Common myeloid progenitor, CD34-positive (primary cell): ENCODE data around the gene TIGD3. TPM values are rescaled to one million over a fixed set of nuclear protein-coding genes. Genes with fewer than 3 reads are reported as not detected.

Experiments used
- CTCF ChIA-PET: fragments of 350-600 bp; sonication (Branson Sonifier 250); formaldehyde crosslinking; loops from one replicate; lab custom pipeline; 2021; ENCODE audit warnings: antibody characterized with exemption; lab: Charles Lee
- POLR2A ChIA-PET: fragments of 350-600 bp; sonication (Branson Sonifier 250); formaldehyde crosslinking; loops from one replicate; lab custom pipeline; 2021; ENCODE audit warnings: antibody characterized with exemption; lab: Charles Lee
- DNase-seq, 3 donors: peaks; one replicate each; pipeline versions ENCODE4 v3.0.0 to v3.0.0-alpha.2; 2013
- H3K27ac ChIP-seq, 2 experiments: 1 replicate in 1 of 2; 2 replicates in 1 of 2; pipeline ENCODE4 v1.7.0; 2013; ENCODE audit warnings: inconsistent platforms in 2 of 2, low read length in 2 of 2, mild to moderate bottlenecking in 2 of 2, low read depth in 1 of 2, moderate library complexity in 1 of 2; ENCODE audit not compliant: severe bottlenecking in 2 of 2, insufficient read depth in 1 of 2, poor library complexity in 1 of 2
- H3K27me3 ChIP-seq, 5 experiments: replicated peaks in 2 of 5; 1 replicate in 3 of 5; 2 replicates in 2 of 5; pipeline versions ENCODE4 v1.6.1 to v1.7.0; 2013; ENCODE audit warnings: low read length in 4 of 5, mild to moderate bottlenecking in 2 of 5, moderate library complexity in 2 of 5, inconsistent platforms in 1 of 5; ENCODE audit not compliant: insufficient read depth in 5 of 5, control insufficient read depth in 4 of 5
- H3K36me3 ChIP-seq, 4 experiments: 1 replicate in 2 of 4; 2 replicates in 2 of 4; pipeline versions ENCODE4 v1.6.1 to v1.7.0; 2013; ENCODE audit warnings: low read length in 3 of 4, control low read depth in 1 of 4, mild to moderate bottlenecking in 1 of 4; ENCODE audit not compliant: control insufficient read depth in 4 of 4, insufficient read depth in 4 of 4
- H3K4me1 ChIP-seq, 4 experiments: 1 replicate in 3 of 4; 2 replicates in 1 of 4; pipeline versions ENCODE4 v1.6.1 to v1.7.1; 2013; ENCODE audit warnings: low read length in 3 of 4, mild to moderate bottlenecking in 3 of 4, control low read depth in 1 of 4, inconsistent platforms in 1 of 4, moderate library complexity in 1 of 4; ENCODE audit not compliant: control insufficient read depth in 4 of 4, insufficient read depth in 4 of 4; ENCODE audit errors: control extremely low read depth in 1 of 4
- H3K4me3 ChIP-seq, 7 experiments: 1 replicate in 4 of 7; 2 replicates in 3 of 7; pipeline versions ENCODE4 v1.5.1 to v1.7.0; 2013; ENCODE audit warnings: mild to moderate bottlenecking in 7 of 7, low read length in 6 of 7, moderate library complexity in 6 of 7, inconsistent platforms in 2 of 7, low read depth in 2 of 7, control low read depth in 1 of 7; ENCODE audit not compliant: insufficient read depth in 4 of 7, control insufficient read depth in 1 of 7; ENCODE audit errors: extremely low read depth in 1 of 7
- H3K9me3 ChIP-seq, 5 experiments: 1 replicate in 4 of 5; 2 replicates in 1 of 5; pipeline versions ENCODE4 v1.6.1 to v1.7.1; 2013; ENCODE audit warnings: low read length in 4 of 5, mild to moderate bottlenecking in 2 of 5, inconsistent platforms in 1 of 5, low read depth in 1 of 5, moderate library complexity in 1 of 5; ENCODE audit not compliant: control insufficient read depth in 4 of 5, insufficient read depth in 2 of 5; ENCODE audit errors: control extremely low read depth in 1 of 5
- WGBS: methylation state at CpG from one replicate; pipeline ENCODE4 v1.1.5; 2013; ENCODE audit not compliant: insufficient coverage; 5-methylcytosine and 5-hydroxymethylcytosine counted together
- polyA plus RNA-seq: library from polyadenylated mRNA; unstranded; fragments of 120-200 nt; gene quantifications from one replicate; pipeline ENCODE4 v1.2.1, GENCODE V29; 2013

The TIGD3 gene
- 2.7 TPM for polyA plus RNA-seq

GRCh38 chr11:65354265-65355012 is at the start of gene TIGD3:
TIGD3 (plus strand) TSS chr11:65354751; CDS start chr11:65355809, 1,058 bp downstream.
- H3K27me3 ChIP-seq, result peaks cover 0 to 2% (median 0%) of the 10 kb centered on the region in 5 experiments
- H3K9me3 ChIP-seq, result no peaks in the 10 kb centered on the region
- H3K4me1 ChIP-seq, result peaks cover 0 to 25% (median 23%) of the 10 kb centered on the region in 4 experiments
- H3K4me3 ChIP-seq, result peak within 1 kb of the TSS; percentile 62 to 84 (median 68)
- peaks cover 5 to 34% (median 23%) of the 10 kb centered on the region in 4 experiments for H3K36me3 ChIP-seq
- POLR2A ChIA-PET, result interaction anchor here (0.7 to 1.0 kb wide), 3 partner anchors 71 to 146 kb away, joined by 3 to 4 read pairs (median 3); no protein-coding TSS in a partner anchor
- WGBS, result 0% methylated on average over 59 of the region's 79 CpGs
- no peak within 1 kb of the TSS for H3K27ac ChIP-seq
- peak; percentile 95 to 98 (median 98) for DNase-seq
- CTCF ChIA-PET, result interaction anchor here (0.5 to 7.9 kb wide), 7 partner anchors 7 to 256 kb away, joined by 3 to 76 read pairs (median 15); partner anchors contain the start of genes CDC42EP2 and DPF2

- peaks cover 0 to 24% (median 1%) of the 10 kb centered on the region in 4 experiments for H3K36me3 ChIP-seq
- POLR2A ChIA-PET, result no interaction called here
- DNase-seq, result no peak
- no peaks in the 10 kb centered on the region for H3K27me3 ChIP-seq
- H3K4me3 ChIP-seq, result no peak overlapping the region
- H3K4me1 ChIP-seq, result peaks cover 0 to 25% (median 19%) of the 10 kb centered on the region in 4 experiments
- WGBS, result 99% methylated on average over 15 of the region's 17 CpGs
- CTCF ChIA-PET, result interaction anchor here (1.1 kb wide), 2 partner anchors 10 to 30 kb away, joined by 4 read pairs; no protein-coding TSS in a partner anchor
- no peaks in the 10 kb centered on the region for H3K9me3 ChIP-seq
- H3K27ac ChIP-seq, result no peak overlapping the region
These were observed 48.9 kb upstream of the TIGD3 start for GRCh38 chr11:65305501-65306268.

GRCh38 chr11:65307298-65308229 is 47.0 kb upstream of the TIGD3 start:
- POLR2A ChIA-PET, result interaction anchor here (1.2 kb wide), 1 partner anchor 9 kb away, joined by 3 read pairs; no protein-coding TSS in a partner anchor
- WGBS, result 97% methylated on average over 6 of the region's 6 CpGs
- H3K27me3 ChIP-seq, result no peaks in the 10 kb centered on the region
- H3K27ac ChIP-seq, result no peak overlapping the region
- DNase-seq, result no peak
- CTCF ChIA-PET, result interaction anchor here (0.6 to 2.0 kb wide), 5 partner anchors 8 to 24 kb away, joined by 3 to 7 read pairs (median 3); no protein-coding TSS in a partner anchor
- H3K36me3 ChIP-seq, result peaks cover 0 to 16% (median 1%) of the 10 kb centered on the region in 4 experiments
- H3K9me3 ChIP-seq, result no peaks in the 10 kb centered on the region
- H3K4me1 ChIP-seq, result peaks cover 0 to 12% (median 10%) of the 10 kb centered on the region in 4 experiments
- H3K4me3 ChIP-seq, result no peak overlapping the region

- peak in 2 of 3 donors; percentile 75 to 82 for DNase-seq
- WGBS, result 23% methylated on average over 3 of the region's 7 CpGs
- Histone ChIP-seq H3K4me1 (peaks cover 0 to 12% (median 9%) of the 10 kb centered on the region in 4 experiments), H3K9me3 (no peaks in the 10 kb centered on the region), H3K36me3 (peaks cover 0 to 16% (median 0%) of the 10 kb centered on the region in 4 experiments), H3K27ac (no peak overlapping the region), H3K27me3 (peaks cover 0 to 2% (median 0%) of the 10 kb centered on the region in 5 experiments), H3K4me3 (no peak overlapping the region)
- ChIA-PET CTCF (interaction anchor here (0.6 to 9.9 kb wide), 6 partner anchors 7 to 34 kb away, joined by 3 to 153 read pairs (median 5); partner anchors contain the start of gene DPF2), POLR2A (interaction anchor here (1.2 kb wide), 1 partner anchor 10 kb away, joined by 3 read pairs; no protein-coding TSS in a partner anchor)
These were observed 46.2 kb upstream of the TIGD3 start for GRCh38 chr11:65308281-65308891.

GRCh38 chr11:65309006-65309405 is 45.5 kb upstream of the TIGD3 start:
- Histone ChIP-seq H3K9me3 (no peaks in the 10 kb centered on the region), H3K36me3 (peaks cover 0 to 10% (median 0%) of the 10 kb centered on the region in 4 experiments), H3K27ac (no peak overlapping the region), H3K4me3 (no peak overlapping the region), H3K27me3 (peaks cover 0 to 8% (median 0%) of the 10 kb centered on the region in 5 experiments), H3K4me1 (peaks cover 0 to 12% (median 10%) of the 10 kb centered on the region in 4 experiments)
- WGBS, result 73% methylated on average over 2 of the region's 5 CpGs
- POLR2A ChIA-PET, result no interaction called here
- no peak for DNase-seq
- CTCF ChIA-PET, result interaction anchor here (1.4 to 9.9 kb wide), 4 partner anchors 7 to 34 kb away, joined by 5 to 153 read pairs (median 5); partner anchors contain the start of gene DPF2
